Heart left ventricle (tissue), 16 donors: ENCODE data around the gene ZNF445. TPM values are rescaled to one million over a fixed set of nuclear protein-coding genes. Genes with fewer than 3 reads are reported as not detected.

Source experiments
- ATAC-seq, 4 donors: fragments of 200-7000 bp; cut with Tn5 transposase; one replicate each; pipeline ENCODE4 v1.9.1; 2020 to 2022; ENCODE audit warnings: moderate library complexity in 4 of 4, mild to moderate bottlenecking in 3 of 4, moderate number of reproducible peaks in 1 of 4
- DNase-seq, 5 donors: peaks; one replicate each; pipeline ENCODE4 v3.0.0-alpha.2; 2020
- H3K27ac ChIP-seq, 12 donors: fragments of 200-600 bp; sonication (generic) in 4 of 12; one replicate each; pipeline versions ENCODE4 v1.5.0 to v1.8.0; 2016 to 2022; ENCODE audit warnings: mild to moderate bottlenecking in 2 of 12
- H3K27me3 ChIP-seq, 9 donors: fragments of 200-600 bp; sonication (generic) in 2 of 9; one replicate each; pipeline versions ENCODE4 v1.5.1 to v1.8.0; 2016 to 2022; ENCODE audit warnings: mild to moderate bottlenecking in 3 of 9
- H3K36me3 ChIP-seq, 9 donors: fragments of 200-600 bp; sonication (generic) in 2 of 9; one replicate each; pipeline versions ENCODE4 v1.5.0 to v1.8.0; 2018 to 2022; ENCODE audit warnings: mild to moderate bottlenecking in 2 of 9
- H3K4me1 ChIP-seq, 12 donors: fragments of 200-600 bp; sonication (generic) in 4 of 12; one replicate each; pipeline versions ENCODE4 v1.5.0 to v1.8.0; 2016 to 2022; ENCODE audit warnings: mild to moderate bottlenecking in 3 of 12
- H3K4me3 ChIP-seq, 12 donors: fragments of 200-600 bp; sonication (generic) in 4 of 12; one replicate each; pipeline versions ENCODE4 v1.5.0 to v1.8.0; 2017 to 2022; ENCODE audit warnings: mild to moderate bottlenecking in 9 of 12, moderate library complexity in 4 of 12
- H3K9me3 ChIP-seq, 12 donors: fragments of 200-600 bp; sonication (generic) in 4 of 12; one replicate each; pipeline versions ENCODE4 v1.5.0 to v1.8.0; 2016 to 2022; ENCODE audit warnings: mild to moderate bottlenecking in 1 of 12
- CTCF ChIP-seq, 12 donors: fragments of 200-600 bp; sonication (generic) in 4 of 12; IDR thresholded peaks; one replicate each; pipeline versions ENCODE4 v1.5.0 to v1.8.0; 2018 to 2022; ENCODE audit warnings: antibody characterized with exemption in 12 of 12, mild to moderate bottlenecking in 5 of 12
- POLR2A ChIP-seq, 2 donors: fragments of 450-650 bp; IDR thresholded peaks; one replicate each; pipeline ENCODE4 v1.6.1; 2017; ENCODE audit warnings: antibody characterized with exemption in 2 of 2, mild to moderate bottlenecking in 2 of 2, moderate library complexity in 2 of 2
- WGBS, 4 donors: extraction: QIAGEN DNeasy Blood & Tissue Kit in 2 of 4; methylation state at CpG; one replicate each; pipeline versions ENCODE4 v1.1.5 to v1.1.7; 2013 to 2018; 5-methylcytosine and 5-hydroxymethylcytosine counted together
- intact Hi-C, 10 donors: fragments of 100-400 bp; cut with DNase I; formaldehyde crosslinking; loops; one replicate each; pipeline versions ENCODE4 v1.11.1 to v1.14.2; 2022
- polyA plus RNA-seq, 2 donors: library from polyadenylated mRNA; stranded (reverse); fragments of 200-250 nt; gene quantifications; one replicate each; pipeline ENCODE4 v1.2.3, GENCODE V29; 2013
- total RNA-seq, 9 donors: library from RNA; depleted of rRNA in 2 of 9; stranded (reverse); fragments of >200 nt in 2 of 9; fragmentation: NEBNext Ultra II Directional in 3 of 9; extraction: Animal tissue kit (Norgen Biotek cat#: 25700) in 3 of 9; gene quantifications; one replicate each; pipeline versions ENCODE4 v1.1.0 to v1.2.4, GENCODE V29; 2016 to 2023
- donor health status: ischemic (EF 13 %, LVEDD 7.1; RV severe dilation, severe dysfunction).
- donor health status: healthy with polysubstance abuse.
- donor health status: DM: no; HTN: yes; CAD: no.
- donor health status: DM: no; HTN: no; CAD: no.
- donor health status: ischemic (EF 25% LVEDD 6.9; RV normal size, moderate dysfunction).
- donor health status: ischemic (EF 25% LVEDD 5.7; RV mildly dilated, moderate dysfunction).
- donor health status: healthy.
- donor health status: DM: yes; HTN: yes; CAD: no.
- donor health status: ischemic (EF 35%, LVEDD 5.7; RV mildly dilated, moderate dysfunction).
- donor health status: nonischemic (EF 11% LVEDD 7.7; RV severe dilation, severe dysfunction).
- donor health status: DM: yes; HTN: yes; CAD: no.
- donor health status: PGD.
- donor health status: ischemic (EF 29% LVEDD 5.4; RV normal size, mild dysfunction).
- donor health status: nonischemic (EF 23%, LVEDD 6.1; RV moderate dilation, normal function).

The ZNF445 gene
- total and polyA plus RNA-seq, 11 donors: 4.9 to 19.9 (median 11.0) TPM

- DNase-seq: no peak
- no peaks in the 10 kb centered on the region for H3K4me1 ChIP-seq
- no peak for ATAC-seq
- intact Hi-C loops: no loop called here
- no peaks in the 10 kb centered on the region for H3K27me3 ChIP-seq
- H3K9me3 ChIP-seq: no peaks in the 10 kb centered on the region
- H3K36me3 ChIP-seq: no peaks in the 10 kb centered on the region
- no peak overlapping the region for H3K27ac ChIP-seq
- no peak overlapping the region for H3K4me3 ChIP-seq
- 79 to 89% (median 85%) methylated on average over 4 of the region's 4 CpGs for WGBS, 4 donors
- TF ChIP-seq CTCF (IDR thresholded peaks at IDR 0.05) (no peak), POLR2A (IDR thresholded peaks at IDR 0.05) (no peak)
These were observed 47.0 kb downstream of the ZNF445 start for GRCh38 chr3:44430466-44430865.

GRCh38 chr3:44429459-44429858 is 48.0 kb downstream of the ZNF445 start:
- H3K4me1 ChIP-seq: no peaks in the 10 kb centered on the region
- DNase-seq (no peak), ATAC-seq (no peak)
- H3K9me3 ChIP-seq: no peaks in the 10 kb centered on the region
- 80 to 87% (median 83%) methylated on average over 6 of the region's 6 CpGs for WGBS, 4 donors
- H3K27ac ChIP-seq: no peak overlapping the region
- intact Hi-C loops: no loop called here
- no peaks in the 10 kb centered on the region for H3K27me3 ChIP-seq
- TF ChIP-seq POLR2A (IDR thresholded peaks at IDR 0.05) (no peak), CTCF (IDR thresholded peaks at IDR 0.05) (no peak)
- no peak overlapping the region for H3K4me3 ChIP-seq
- H3K36me3 ChIP-seq: no peaks in the 10 kb centered on the region

GRCh38 chr3:44428910-44429309 is 48.6 kb downstream of the ZNF445 start:
- no peaks in the 10 kb centered on the region for H3K36me3 ChIP-seq
- 73 to 92% (median 74%) methylated on average over 4 to 7 of the region's 7 CpGs for WGBS, 4 donors
- H3K9me3 ChIP-seq: no peaks in the 10 kb centered on the region
- ATAC-seq (peak in 2 of 4 donors; percentile 18 to 31), DNase-seq (no peak)
- no peak for TF ChIP-seq POLR2A (IDR thresholded peaks at IDR 0.05)
- no peak for TF ChIP-seq CTCF (IDR thresholded peaks at IDR 0.05)
- no peaks in the 10 kb centered on the region for H3K4me1 ChIP-seq
- no peak overlapping the region for H3K4me3 ChIP-seq
- intact Hi-C loops: no loop called here
- H3K27me3 ChIP-seq: no peaks in the 10 kb centered on the region
- H3K27ac ChIP-seq: no peak overlapping the region

GRCh38 chr3:44427683-44428082 is 49.8 kb downstream of the ZNF445 start:
- Histone ChIP-seq H3K27me3 (no peaks in the 10 kb centered on the region), H3K36me3 (no peaks in the 10 kb centered on the region), H3K27ac (no peak overlapping the region), H3K4me1 (no peaks in the 10 kb centered on the region), H3K9me3 (no peaks in the 10 kb centered on the region), H3K4me3 (no peak overlapping the region)
- ATAC-seq: no peak
- intact Hi-C loops: no loop called here
- 86 to 93% (median 89%) methylated on average over 3 of the region's 3 CpGs for WGBS, 4 donors
- no peak for TF ChIP-seq POLR2A (IDR thresholded peaks at IDR 0.05)
- TF ChIP-seq CTCF (IDR thresholded peaks at IDR 0.05): no peak
- no peak for DNase-seq
